ENCODE data around the gene FOXK2.

GRCh38 chr17:82568997-82569393 lies 49.5 kb downstream of the FOXK2 start:
- TF ChIP-seq EZH2phosphoT487 (IDR thresholded peaks at IDR 0.05; ENCODE audit: insufficient read depth, low read depth) (no peak), EZH2 (IDR thresholded peaks at IDR 0.05; ENCODE audit: insufficient read depth, poor library complexity, severe bottlenecking) (no peak)

Measured in GM23248 (cell line).